ENCODE data around the gene CCDC73.

The CCDC73 gene

DNA sequence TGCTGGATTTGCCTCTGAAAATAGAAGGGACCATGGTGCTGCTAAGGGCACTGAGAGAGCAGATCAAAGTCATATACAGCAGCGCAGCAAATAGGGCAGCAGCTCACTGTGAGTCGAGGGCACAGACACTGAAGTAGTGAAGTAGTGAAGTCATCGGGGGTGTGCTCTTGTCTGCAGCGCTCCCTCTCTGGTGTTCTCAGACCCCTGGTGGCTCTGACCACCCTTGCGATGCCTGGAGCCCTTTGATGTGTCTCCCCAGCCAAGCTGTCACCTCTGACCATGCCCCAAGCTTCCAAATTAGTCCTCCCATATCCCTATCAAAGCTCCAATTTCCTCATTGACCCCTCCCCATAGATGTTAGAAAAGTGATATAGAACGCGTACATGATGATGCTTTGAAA is 238.6 kb downstream of the CCDC73 start:
- Histone ChIP-seq H3K27me3 (ENCODE audit: insufficient read depth, low read length) (no peaks in the 10 kb centered on the region), H3K27ac (ENCODE audit: low read length) (no peak overlapping the region), H3K9ac (ENCODE audit: low read depth, low read length) (no peak overlapping the region), H3K4me3 (ENCODE audit: low read length) (no peak overlapping the region), H3K4me1 (ENCODE audit: insufficient read depth, low read length) (no peaks in the 10 kb centered on the region), H3K9me3 (ENCODE audit: insufficient read depth, low read depth, low read length) (no peaks in the 10 kb centered on the region), H3K36me3 (ENCODE audit: insufficient read depth, low read depth, low read length) (no peaks in the 10 kb centered on the region)

DNA sequence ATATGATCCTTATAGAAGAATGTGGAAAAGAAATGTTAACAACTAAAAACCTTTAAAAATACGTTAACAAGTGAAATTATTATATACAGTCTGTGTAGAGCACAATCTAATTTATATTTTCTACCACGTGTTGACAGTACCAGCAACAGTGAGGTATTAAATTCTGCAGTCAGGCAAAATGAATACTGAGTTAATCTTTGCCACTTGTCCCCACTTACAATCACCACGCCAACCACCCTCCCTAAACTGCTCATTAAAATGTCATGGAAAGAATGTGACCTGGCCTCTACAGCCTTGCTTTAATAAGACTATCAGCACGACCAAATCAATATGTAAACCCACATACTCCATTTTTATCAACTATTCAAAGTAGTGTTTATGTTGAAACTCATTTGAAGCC is 239.4 kb downstream of the CCDC73 start:
- H3K27me3 ChIP-seq (ENCODE audit: insufficient read depth, low read length): no peaks in the 10 kb centered on the region
- H3K36me3 ChIP-seq (ENCODE audit: insufficient read depth, low read depth, low read length): no peaks in the 10 kb centered on the region
- H3K9ac ChIP-seq (ENCODE audit: low read depth, low read length): no peak overlapping the region
- H3K27ac ChIP-seq (ENCODE audit: low read length): no peak overlapping the region
- H3K4me1 ChIP-seq (ENCODE audit: insufficient read depth, low read length): no peaks in the 10 kb centered on the region
- no peak overlapping the region for H3K4me3 ChIP-seq (ENCODE audit: low read length)
- H3K9me3 ChIP-seq (ENCODE audit: insufficient read depth, low read depth, low read length): no peaks in the 10 kb centered on the region

Measured in iPS-20b (cell line).